RWPE1 (cell line): ENCODE measurements around the gene CCDC171.

Source experiments
- CTCF ChIA-PET: fragments of 350-600 bp; sonication (Branson Sonifier 250); formaldehyde crosslinking; extraction: SDS; loops from one replicate; lab custom pipeline; 2021; lab: Yijun Ruan, JAX
- POLR2A ChIA-PET: fragments of 400-600 bp; formaldehyde crosslinking; extraction: SDS; loops from one replicate; lab custom pipeline; 2020; ENCODE audit warnings: antibody characterized with exemption; ENCODE audit not compliant: low non-redundant PET; lab: Yijun Ruan, JAX
- DNase-seq: peaks from one replicate; pipeline ENCODE4 v3.0.0; 2012; ENCODE audit warnings: low spot score
- H3K27ac ChIP-seq: fragments of 450-650 bp; 2 replicates; pipeline ENCODE4 v1.5.1; 2017
- TF ChIP-seq, protein P1 (sequence below): fragments of 450-650 bp; conservative IDR thresholded peaks from 2 replicates; pipeline ENCODE4 v1.5.1; 2017; ENCODE audit warnings: low read depth, mild to moderate bottlenecking

CCDC171 gene

DNA sequence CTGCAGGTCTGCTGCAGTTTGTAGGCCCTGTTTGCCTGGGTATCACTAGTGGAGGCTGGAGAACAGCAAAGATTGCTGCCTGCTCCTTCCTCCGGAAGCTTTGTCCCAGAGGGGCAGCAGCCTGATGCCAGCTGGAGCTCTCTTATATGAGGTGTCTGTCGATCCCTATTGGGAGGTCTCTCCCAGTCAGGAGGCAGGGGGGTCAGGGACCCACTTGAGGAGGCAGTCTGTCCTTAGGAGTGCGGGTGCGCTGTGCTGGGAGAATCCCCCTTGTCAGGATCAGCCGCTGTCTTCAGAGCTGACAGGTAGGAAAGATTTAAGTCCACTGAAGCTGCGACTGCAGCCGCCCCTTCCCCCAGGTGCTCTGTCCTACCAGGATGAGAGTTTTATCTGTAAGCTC is 64.9 kb downstream of the CCDC171 start:
- H3K27ac ChIP-seq, result no peak overlapping the region
- CTCF ChIA-PET, result no interaction called here
- POLR2A ChIA-PET, result no interaction called here
- DNase-seq, result no peak
- TF ChIP-seq, protein P1, sequence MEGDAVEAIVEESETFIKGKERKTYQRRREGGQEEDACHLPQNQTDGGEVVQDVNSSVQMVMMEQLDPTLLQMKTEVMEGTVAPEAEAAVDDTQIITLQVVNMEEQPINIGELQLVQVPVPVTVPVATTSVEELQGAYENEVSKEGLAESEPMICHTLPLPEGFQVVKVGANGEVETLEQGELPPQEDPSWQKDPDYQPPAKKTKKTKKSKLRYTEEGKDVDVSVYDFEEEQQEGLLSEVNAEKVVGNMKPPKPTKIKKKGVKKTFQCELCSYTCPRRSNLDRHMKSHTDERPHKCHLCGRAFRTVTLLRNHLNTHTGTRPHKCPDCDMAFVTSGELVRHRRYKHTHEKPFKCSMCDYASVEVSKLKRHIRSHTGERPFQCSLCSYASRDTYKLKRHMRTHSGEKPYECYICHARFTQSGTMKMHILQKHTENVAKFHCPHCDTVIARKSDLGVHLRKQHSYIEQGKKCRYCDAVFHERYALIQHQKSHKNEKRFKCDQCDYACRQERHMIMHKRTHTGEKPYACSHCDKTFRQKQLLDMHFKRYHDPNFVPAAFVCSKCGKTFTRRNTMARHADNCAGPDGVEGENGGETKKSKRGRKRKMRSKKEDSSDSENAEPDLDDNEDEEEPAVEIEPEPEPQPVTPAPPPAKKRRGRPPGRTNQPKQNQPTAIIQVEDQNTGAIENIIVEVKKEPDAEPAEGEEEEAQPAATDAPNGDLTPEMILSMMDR, result no peak

DNA sequence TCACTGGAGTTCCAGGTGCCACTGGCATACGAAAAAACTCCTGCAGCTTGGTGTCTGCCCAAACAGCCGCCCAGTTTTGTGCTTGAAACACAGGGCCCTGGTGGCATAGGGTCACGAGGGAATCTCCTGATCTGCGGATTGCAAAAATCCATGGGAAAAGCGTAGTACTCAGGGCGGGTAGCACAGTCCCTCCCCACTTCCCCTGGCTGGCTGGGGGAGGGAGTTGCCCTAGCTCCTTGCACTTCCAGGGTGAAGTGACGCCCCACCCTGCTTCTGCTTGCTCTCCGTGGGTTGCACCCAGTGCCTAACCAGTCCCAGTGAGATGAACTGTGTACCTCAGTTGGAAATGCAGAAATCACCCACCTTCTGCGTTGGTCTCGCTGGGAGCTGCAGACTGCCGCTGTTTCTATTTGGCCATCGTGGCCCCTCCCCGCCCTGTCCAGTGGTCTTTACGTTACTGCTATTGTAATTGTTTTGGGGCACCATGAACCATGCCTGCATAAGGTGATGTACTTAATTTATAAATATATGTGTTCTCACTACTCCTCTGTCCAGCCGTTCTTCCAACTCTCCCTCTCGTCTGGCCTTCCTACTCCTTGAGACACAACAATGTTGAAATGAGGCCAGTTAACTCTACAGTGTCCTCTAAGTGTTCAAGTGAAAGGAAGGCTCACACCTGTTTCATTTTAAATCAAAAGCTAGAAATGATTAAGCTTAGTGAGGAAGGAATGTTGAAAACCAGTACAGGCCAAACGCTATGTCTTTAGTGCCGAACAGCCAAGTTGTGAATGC is 65.9 kb downstream of the CCDC171 start:
- no peak for DNase-seq
- ChIA-PET CTCF (interaction anchor here (0.5 to 1.0 kb wide), 2 partner anchors 8 to 1913 kb away, joined by 3 to 4 read pairs; no protein-coding TSS in a partner anchor), POLR2A (no interaction called here)
- TF ChIP-seq, protein P1, result no peak
- no peak overlapping the region for H3K27ac ChIP-seq

DNA sequence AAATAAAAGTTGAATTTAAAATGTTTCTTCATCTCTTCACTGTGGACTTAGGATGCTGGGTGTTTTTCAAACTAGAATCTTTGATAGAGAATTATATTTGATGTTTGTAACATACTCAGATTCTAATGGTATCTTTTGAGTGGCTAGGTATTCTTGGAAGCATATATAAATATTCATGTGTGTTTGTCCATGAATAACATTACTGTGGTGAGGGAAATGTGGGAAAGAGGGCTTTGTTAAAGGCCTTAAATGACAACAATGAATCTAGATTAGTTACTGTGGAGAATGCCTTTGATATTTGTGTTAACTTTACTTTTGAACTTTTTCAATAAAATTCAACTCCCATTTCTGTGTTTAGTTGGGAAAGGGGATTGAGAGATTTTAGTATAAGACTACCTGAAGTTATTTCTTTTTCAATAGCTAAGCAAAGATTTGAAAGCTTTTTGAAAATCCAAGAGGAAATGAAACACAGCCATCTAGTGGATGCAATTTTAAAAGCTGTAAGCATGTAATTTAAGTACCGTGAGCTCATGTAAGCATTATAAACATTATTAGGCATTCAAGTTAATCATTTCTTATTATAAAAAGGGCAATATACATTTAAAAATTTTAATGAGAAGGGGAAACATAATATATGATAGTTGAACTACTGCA is 69.6 kb downstream of the CCDC171 start:
- H3K27ac ChIP-seq, result no peak overlapping the region
- ChIA-PET CTCF (interaction anchor here (0.6 kb wide), 1 partner anchor 45 kb away, joined by 3 read pairs; no protein-coding TSS in a partner anchor), POLR2A (no interaction called here)
- TF ChIP-seq, protein P1, result peak; percentile 83
- DNase-seq, result no peak

DNA sequence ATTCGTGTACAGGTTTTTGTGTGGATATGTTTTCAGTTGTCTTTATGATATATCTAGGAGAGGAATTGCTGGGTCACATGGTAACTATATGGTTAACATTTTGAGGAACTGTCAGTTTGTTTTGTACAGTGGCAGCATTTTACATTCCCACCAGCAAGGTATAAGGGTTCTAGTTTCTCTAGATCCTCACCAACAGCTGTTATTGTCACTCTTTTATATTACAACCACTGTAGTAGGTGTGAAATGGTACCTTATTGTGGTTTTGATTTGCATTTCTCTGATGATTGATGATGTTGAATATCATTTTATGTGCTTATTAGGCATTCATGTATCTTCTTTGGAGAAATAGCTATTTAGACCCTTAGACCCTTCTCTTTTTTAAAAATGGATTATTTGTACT is 82.9 kb downstream of the CCDC171 start:
- no peak for DNase-seq
- CTCF ChIA-PET, result no interaction called here
- TF ChIP-seq, protein P1, result no peak
- H3K27ac ChIP-seq, result no peak overlapping the region
- POLR2A ChIA-PET, result no interaction called here

DNA sequence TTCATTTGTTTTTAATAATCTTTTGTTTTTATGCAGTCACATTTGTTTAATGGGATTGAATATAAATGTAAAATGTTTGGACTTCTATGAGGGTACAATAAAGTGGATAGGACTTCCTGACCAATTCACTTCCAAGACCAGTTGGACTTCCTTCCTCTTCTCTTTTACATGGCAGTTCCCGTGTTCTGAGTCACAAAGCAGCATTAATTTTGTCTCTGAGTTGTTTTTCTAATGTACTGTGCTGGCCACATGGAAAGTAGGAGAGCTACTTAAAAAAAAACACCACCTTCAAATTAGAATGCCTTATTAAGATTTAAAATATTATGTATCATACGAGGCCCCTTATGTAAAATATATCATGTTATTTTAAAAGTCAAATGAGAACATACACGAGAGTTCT is 87.3 kb downstream of the CCDC171 start:
- POLR2A ChIA-PET, result no interaction called here
- CTCF ChIA-PET, result no interaction called here
- TF ChIP-seq, protein P1, result no peak
- no peak overlapping the region for H3K27ac ChIP-seq
- no peak for DNase-seq

DNA sequence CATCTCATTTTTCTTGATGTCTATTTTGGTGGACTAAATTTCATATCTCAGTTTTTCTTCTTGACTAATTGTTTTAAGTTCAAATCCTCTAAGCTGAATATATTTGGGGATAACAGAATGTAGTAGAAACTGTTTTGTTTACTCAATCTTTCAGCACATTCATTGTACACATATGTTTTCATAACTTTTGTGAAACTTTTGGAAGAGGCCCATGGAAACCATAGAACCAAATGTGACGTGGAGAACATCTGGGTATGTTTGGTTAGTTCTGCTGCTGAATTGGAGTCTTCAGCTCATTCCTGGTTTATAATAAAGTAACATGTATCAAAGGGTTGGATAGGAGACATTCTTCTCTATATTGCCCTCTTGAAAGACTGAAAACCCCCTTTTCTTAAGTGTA is 88.4 kb downstream of the CCDC171 start:
- no peak overlapping the region for H3K27ac ChIP-seq
- CTCF ChIA-PET, result interaction anchor here (0.6 kb wide), 1 partner anchor 823 kb away, joined by 3 read pairs; no protein-coding TSS in a partner anchor
- POLR2A ChIA-PET, result no interaction called here
- TF ChIP-seq, protein P1, result no peak
- no peak for DNase-seq
